GM18502 (cell line): ENCODE measurements around the gene PDE6D.
A peak's percentile ranks its signal among the peaks of the same experiment; 100 is the strongest.
"Not testable (repeated sequence)": the region's sequence is repeated elsewhere in the genome, so short reads cannot be mapped to it uniquely, and the experiment has no call there.

Experiments
- ATAC-seq: cut with Tn5 transposase; IDR thresholded peaks from one replicate; pipeline ENCODE4 v1.9.1; 2021; ENCODE audit warnings: mild to moderate bottlenecking; ENCODE audit not compliant: unreplicated experiment, poor library complexity

PDE6D gene

GRCh38 chr2:231720987-231721966, 59.8 kb downstream of the PDE6D start:
- peak; percentile 82 for ATAC-seq

DNA sequence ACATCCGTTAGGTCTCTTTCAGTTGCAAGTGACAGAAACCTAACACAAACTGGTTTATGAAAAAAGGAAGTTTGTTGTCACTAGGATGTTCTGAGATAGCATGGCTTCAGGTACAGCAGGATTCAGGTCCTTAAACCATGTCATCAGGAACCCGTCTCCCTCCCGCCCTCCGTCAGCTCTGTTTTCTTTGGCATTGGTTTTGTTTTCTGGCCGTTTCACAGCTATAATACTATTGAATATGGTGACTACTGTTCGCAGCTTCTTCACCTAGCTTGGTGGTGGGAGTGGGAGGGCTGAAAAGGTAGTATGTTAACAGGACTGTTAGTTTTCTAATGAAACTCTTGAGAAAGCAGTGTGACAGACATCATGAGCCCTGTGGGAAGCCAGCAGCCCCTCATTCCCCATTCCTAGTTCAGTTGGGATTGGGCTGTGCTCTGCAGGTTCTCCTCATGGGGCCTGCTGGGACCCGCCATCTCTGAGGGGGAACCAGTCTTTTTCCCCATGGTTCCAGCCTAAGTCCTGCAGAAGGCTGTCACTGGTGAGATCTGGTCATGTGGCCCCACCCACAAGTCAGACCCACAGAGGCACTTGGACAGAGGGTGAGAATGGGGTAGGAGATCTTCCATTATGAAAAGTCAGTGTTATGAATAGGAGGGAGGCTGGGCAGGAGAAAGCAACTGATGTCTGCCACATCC, 60.6 kb downstream of the PDE6D start:
- peak; percentile 15 for ATAC-seq

DNA sequence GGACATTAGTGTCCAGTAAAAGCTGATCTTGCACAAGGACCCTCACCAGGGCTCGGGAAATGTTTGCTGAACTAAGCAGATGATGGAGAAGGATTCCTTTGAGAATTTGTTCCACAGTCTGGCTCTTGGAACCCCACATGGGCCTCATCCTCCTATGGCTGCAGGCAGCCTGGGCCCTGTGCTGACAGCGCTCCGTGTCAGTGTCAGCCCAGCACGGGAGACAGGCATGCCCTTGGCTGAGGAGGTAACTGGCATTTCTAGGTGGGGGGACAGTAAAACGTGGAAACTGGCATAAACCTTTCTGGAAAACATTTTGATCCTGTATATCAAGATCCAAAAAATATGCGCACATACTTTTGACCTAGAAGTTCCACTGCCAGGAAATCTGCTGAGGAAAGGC, 62.3 kb downstream of the PDE6D start:
- no peak for ATAC-seq

DNA sequence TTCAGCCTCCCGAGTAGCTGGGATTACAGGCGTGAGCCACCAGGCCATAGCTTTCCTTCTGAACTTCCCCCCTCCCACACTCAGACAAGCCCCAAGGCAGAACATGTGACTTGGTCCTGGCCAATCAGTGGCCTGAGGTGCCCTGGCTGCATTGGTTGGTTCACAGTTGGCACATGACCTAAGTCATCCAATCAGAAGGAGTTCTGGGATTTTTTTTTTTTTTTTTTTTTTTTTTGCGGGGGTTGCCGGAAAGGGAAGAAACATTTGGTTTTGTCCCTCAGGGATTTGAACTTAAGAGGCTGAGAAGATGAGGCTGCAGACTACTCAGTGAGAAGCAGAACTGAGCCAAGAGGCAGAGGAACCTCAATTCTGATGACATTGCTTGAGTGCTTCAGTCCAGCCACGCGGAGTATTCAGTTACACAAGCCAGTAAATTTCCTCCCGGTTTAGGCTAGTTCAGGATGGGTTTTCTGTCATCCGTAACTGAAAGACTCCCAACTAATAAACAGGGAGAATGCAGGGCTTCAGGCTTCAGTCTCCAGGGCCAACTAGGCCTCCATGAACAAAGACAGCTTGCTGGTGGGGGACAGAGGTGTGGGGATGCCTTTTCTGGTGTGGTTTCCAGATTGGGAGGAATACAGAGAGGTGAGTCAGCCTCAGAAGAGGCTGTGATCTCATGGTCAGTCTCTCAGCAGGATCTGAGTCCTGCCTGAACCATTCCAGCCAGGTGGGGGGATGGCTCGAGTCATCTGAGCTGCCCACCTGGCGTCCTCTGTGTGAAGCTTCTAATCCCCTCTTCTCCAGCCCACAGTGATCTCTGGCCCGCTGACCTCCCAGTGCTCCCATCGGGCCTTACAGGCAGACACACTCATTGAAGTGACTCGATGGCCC, 63.6 kb downstream of the PDE6D start:
- no peak for ATAC-seq

GRCh38 chr2:231716666-231717280, 64.3 kb downstream of the PDE6D start:
- ATAC-seq: no peak

GRCh38 chr2:231715988-231716616, 65.0 kb downstream of the PDE6D start:
- ATAC-seq: no peak

- no peak for ATAC-seq
These were observed 65.6 kb downstream of the PDE6D start for GRCh38 chr2:231715499-231715837.

- ATAC-seq: no peak
These were observed 66.2 kb downstream of the PDE6D start for GRCh38 chr2:231714639-231715498.

GRCh38 chr2:231713730-231714638, 67.1 kb downstream of the PDE6D start:
- no peak for ATAC-seq

DNA sequence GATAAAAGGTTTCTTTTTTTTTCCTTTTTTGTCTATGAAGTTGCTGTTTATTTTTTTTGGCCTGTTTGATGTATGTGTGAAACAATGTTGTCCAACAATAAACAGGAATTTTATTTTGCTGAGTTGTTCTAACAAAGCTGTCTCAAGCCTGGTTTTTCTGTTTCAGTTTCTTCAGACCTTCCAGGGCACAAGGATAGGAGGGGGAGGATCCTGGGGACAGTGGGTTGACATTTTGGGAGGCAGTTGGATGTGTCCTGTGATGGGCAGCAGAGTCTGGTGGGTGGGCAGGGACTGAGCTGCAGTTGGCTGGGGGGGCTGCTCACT, 67.7 kb downstream of the PDE6D start:
- not testable (repeated sequence) for ATAC-seq

GRCh38 chr2:231712451-231713021, 68.5 kb downstream of the PDE6D start:
- not testable (repeated sequence) for ATAC-seq

DNA sequence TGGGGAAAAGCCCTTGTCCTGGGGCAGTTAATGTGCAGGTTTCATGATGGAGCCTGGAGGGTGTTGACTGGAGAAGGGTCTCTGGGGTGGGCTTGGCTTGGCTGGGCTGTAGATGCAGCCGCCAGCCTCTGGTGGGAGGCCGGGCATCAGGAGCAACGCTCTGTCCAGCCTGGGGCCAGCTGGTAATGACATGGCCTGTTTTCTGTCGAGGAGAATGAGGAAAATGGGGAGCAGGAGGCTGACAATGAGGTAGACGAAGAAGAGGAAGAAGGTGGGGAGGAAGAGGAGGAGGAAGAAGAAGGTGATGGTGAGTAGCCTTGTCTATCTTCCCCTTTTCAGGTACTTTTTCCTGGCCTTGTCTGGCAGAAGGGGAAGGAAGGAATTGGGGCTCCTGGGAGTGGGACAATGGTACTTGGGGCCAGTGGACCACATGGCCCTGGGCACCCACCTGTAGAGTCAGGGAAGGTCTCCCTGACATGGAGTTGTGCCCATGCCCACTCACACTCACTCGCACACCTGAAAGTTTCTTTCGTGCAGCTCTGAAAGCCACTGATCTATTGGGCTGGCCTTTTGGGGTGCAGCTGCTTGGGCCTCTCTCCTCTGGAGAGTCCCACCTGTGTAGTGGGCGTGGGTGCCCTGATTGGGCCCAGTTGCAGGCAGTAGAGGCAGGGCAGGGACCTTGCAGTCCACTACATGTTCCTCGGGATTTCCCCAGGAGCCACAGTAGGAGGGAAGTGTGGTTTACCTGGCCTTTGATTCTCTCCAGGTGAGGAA, 69.2 kb downstream of the PDE6D start:
- ATAC-seq: no peak

GRCh38 chr2:231710799-231711676, 70.0 kb downstream of the PDE6D start:
- no peak for ATAC-seq

DNA sequence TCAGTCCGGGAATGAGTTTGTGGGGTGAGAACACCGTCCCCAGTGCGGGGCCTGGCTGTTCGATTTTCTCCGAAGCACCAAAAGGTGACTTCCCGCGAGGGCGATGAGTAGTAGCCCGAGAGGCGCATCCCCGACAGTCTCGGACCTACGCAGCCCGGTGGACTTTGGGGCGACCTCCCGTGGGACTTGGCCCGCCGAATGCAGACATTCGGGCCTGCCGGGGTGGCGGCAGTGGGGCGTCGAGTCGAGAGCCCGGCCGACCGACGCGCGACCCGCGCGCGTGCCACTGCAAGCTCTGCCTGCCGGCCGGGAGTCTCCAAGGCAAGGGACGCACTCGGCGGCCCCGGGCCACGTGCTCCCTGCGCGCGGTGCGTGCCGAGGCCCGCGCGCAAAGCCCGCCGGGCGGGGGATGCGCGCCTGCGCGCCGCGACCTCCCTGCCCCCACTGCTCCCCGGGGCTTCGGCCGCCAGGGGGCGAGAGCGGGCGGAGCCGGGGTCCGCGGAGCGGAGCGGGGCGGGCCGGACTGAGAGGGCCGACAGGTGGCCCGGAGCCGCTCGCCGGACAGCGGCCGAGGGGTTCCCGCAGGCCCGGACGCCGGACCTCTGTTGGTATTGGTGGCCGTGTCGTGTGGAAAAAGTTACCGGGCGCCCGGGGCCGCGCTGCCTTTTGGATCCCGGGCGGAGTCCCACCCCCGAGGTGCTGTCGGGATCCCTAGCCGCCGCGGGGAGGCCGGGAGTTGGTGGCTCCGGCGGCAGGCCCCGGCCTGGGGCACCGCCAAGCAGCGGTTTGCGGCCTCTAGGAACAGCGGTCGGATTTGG, 70.9 kb downstream of the PDE6D start:
- peak; percentile 25 for ATAC-seq

- ATAC-seq: no peak
These were observed 71.5 kb downstream of the PDE6D start for GRCh38 chr2:231709636-231709980.
